ENCODE results near the gene CASTOR1.

Gene CASTOR1

DNA sequence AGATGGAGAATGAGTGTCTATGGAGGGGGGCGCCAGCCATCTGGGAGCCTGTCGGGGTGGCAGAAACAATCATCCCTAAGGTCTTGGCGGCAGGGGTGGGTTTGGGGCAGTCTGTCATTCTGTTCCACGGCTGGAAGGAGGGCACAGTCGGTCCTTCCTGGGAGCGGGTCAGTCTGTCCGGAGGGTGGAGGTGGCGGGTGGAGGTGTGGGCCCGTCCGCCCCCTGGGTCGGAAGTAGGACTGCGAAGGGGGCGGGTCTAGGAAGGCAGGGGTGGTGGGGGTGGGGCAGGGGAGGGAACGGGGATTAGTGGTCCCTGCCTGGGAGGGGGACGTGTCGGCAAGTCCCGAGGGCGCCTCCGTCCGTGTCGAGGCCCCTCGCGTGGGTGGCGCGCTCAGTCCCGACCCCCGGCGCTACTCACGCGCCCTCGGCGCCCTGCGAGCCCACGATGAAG, 37.0 kb upstream of the CASTOR1 start:
- H3K4me1 Mint-ChIP-seq, result peaks cover 52% of the 10 kb centered on the region
- H3K9me3 Mint-ChIP-seq, result no peaks in the 10 kb centered on the region
- DNase-seq, result no peak
- peak; percentile 3 for ATAC-seq
- peaks cover 18% of the 10 kb centered on the region for H3K36me3 Mint-ChIP-seq (ENCODE audit: low read depth)
- peak overlapping the region; percentile 75 for H3K4me3 Mint-ChIP-seq
- no peaks in the 10 kb centered on the region for H3K27me3 Mint-ChIP-seq
- H3K27ac Mint-ChIP-seq, result peak overlapping the region; percentile 72

DNA sequence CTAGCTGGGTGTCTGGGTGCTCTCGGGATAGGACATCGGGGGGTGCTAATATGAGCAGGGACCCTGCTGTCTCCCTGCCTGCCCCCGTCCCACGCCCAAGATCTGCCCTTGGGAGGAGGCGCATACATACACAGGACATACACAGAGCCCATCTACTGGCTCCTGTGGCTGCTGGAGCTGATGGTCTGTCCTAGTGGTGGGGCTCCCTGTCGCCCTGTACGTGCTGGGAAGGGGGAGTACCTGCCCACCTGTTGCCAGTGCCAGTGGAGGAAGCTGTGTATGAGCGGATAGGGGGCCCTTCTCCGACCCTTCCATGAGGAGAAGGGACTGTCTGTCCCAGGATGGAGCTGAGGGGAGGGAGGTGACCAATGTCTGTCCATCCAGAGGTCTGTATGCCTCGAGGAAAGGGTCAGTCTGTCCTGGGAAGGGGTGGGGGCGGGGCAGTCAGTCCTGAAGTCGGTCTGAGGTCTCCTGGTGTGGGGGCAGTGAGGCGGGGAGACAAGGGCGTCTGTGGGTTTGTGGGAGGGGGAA, 36.5 kb upstream of the CASTOR1 start:
- Mint-ChIP-seq H3K36me3 (ENCODE audit: low read depth) (peaks cover 17% of the 10 kb centered on the region), H3K27me3 (no peaks in the 10 kb centered on the region), H3K4me3 (peak overlapping the region; percentile 75), H3K4me1 (peaks cover 57% of the 10 kb centered on the region), H3K9me3 (no peaks in the 10 kb centered on the region), H3K27ac (peak overlapping the region; percentile 72)
- ATAC-seq (no peak), DNase-seq (no peak)

DNA sequence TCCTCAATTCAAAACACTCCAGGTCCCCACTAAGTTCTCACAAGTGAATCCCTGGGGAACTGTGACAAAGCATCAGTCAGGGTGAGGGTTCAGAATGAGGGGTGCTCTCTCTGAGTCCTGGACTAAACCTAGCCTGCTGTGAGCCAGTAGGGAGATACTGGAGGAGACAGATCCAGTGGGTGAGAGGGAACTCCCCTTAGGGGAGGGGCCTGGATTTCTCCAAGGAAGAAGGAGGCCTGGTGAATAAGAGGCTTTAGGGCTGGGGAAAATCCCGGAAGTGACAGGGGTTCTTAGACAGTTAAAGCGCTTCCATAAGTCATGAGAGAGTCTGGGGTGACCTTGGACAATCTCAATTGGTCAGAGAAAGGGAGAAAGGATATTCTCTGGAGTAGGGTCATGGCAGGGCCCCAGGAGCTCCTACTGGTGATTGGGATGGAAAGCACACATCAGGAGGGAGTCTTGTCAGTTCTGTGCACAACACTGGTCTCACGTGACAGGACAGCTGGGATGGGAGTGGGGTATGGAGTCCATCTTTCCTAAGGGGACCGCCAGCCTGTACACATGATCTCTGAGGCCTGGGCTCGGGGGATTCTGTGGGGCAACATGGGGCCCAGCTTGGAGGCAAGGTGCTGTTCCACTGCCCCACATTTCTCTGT, 35.9 kb upstream of the CASTOR1 start:
- Mint-ChIP-seq H3K9me3 (no peaks in the 10 kb centered on the region), H3K27ac (peak overlapping the region; percentile 72), H3K4me3 (peak overlapping the region; percentile 75), H3K4me1 (peaks cover 62% of the 10 kb centered on the region), H3K27me3 (no peaks in the 10 kb centered on the region), H3K36me3 (ENCODE audit: low read depth) (peaks cover 12% of the 10 kb centered on the region)
- ATAC-seq, result no peak
- no peak for DNase-seq

DNA sequence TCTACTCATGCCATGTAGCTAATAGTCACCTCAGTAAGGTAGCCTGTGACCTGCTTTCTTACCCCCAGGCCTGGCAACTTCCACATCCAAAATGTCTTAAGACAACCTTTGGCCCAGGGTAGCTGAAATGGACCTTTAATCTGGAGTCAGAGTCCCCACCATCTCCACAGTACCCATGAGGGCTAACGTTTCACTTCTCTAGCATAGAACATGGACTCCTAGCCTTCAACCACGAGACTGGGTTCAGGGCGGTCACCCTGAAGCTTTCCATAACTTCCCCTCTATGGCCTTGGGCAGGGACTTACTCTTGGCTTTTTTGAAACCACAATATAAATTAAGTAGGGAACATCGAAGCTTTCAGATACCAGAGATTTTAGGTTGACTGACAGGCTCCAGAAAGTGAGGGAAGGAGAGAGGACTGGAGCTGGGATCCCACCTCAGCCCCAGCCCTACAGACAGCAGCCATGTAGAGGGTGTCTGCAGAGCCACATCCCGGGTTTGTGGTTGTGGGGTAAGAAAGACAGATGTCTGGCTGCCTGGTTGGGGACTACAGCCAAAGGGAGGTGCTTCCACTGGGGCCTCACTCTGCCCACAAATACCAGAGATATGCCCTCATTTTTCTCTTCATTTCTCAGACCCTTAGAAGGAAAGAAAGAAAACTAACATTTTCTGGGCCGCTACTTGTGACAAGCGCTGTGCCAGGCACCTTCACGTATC, 34.9 kb upstream of the CASTOR1 start:
- peak overlapping the region; percentile 61 for H3K27ac Mint-ChIP-seq
- DNase-seq (peak; percentile 53), ATAC-seq (peak; percentile 57)
- peaks cover 7% of the 10 kb centered on the region for H3K36me3 Mint-ChIP-seq (ENCODE audit: low read depth)
- no peaks in the 10 kb centered on the region for H3K9me3 Mint-ChIP-seq
- peak overlapping the region; percentile 75 for H3K4me3 Mint-ChIP-seq
- H3K27me3 Mint-ChIP-seq, result no peaks in the 10 kb centered on the region
- peaks cover 71% of the 10 kb centered on the region for H3K4me1 Mint-ChIP-seq

DNA sequence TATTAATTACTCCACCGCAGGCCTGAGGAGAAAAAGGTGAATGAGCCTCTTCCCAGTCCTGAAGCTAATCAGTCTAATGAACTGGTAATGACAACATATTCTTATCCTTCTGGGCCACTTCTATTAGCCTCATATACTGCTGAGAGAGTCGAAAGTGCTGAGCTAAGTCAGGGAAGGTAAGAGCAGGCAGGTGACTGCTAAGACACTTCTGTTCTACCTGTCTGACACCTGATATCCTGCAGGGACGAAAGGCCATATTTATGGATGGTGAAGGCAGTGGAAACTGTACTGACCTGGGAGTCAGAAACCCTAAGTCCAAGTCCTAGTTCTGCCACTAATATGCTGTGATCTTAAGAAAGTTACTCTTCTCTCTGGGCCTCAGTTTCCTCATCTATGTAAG, 33.9 kb upstream of the CASTOR1 start:
- Mint-ChIP-seq H3K4me3 (no peak overlapping the region), H3K27me3 (no peaks in the 10 kb centered on the region), H3K9me3 (no peaks in the 10 kb centered on the region), H3K4me1 (peaks cover 80% of the 10 kb centered on the region), H3K27ac (no peak overlapping the region), H3K36me3 (ENCODE audit: low read depth) (peaks cover 10% of the 10 kb centered on the region)
- DNase-seq, result no peak
- ATAC-seq, result no peak

DNA sequence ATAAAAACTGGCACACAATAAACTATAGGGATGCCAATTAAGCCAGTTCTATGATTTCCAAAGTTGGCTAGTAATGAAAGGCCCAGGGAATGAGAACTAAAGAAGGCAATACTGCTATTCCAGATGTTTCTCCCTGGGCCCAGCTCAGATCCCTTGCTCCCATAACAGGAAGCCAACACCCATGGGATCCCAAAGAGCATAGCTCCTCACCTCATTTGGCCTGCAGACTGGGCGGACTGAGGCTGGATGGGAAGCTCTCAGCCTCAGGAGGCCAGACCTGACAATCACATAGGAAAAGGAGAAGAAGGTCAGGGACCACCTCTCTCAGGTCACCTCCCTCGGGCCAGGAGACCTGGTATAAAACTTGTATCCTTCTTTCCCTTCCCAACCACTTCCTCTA, 32.2 kb upstream of the CASTOR1 start:
- H3K36me3 Mint-ChIP-seq (ENCODE audit: low read depth), result peaks cover 11% of the 10 kb centered on the region
- no peaks in the 10 kb centered on the region for H3K27me3 Mint-ChIP-seq
- no peak overlapping the region for H3K4me3 Mint-ChIP-seq
- DNase-seq (no peak), ATAC-seq (no peak)
- peaks cover 88% of the 10 kb centered on the region for H3K4me1 Mint-ChIP-seq
- H3K9me3 Mint-ChIP-seq, result no peaks in the 10 kb centered on the region
- no peak overlapping the region for H3K27ac Mint-ChIP-seq

DNA sequence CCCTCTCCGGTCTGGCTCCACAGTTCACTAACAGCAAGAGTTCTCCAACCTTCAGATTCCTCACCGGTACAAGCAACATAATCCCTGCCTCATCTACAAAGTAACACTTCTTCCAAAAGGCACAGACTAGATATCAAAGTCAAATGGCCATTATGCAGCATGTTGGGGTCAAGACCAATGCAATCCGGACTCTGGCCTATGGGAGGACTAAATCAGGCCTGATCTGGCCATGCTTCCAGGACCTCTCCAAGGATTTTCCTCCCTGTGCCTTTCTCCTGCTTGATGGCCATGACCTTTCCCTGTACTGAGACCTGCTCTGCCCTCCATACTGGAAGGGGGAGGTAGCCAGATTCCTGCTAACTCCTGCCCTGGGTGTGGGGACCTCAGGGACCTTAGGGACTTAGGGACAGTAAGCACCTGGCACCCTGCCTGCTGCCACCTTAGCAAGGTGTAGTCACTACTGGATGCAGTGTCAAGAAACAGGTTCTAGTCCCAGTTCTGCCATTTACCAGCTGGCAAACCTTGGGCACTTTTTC, 30.8 kb upstream of the CASTOR1 start:
- Mint-ChIP-seq H3K27ac (no peak overlapping the region), H3K9me3 (no peaks in the 10 kb centered on the region), H3K4me3 (no peak overlapping the region), H3K4me1 (peaks cover 89% of the 10 kb centered on the region), H3K36me3 (ENCODE audit: low read depth) (peaks cover 13% of the 10 kb centered on the region), H3K27me3 (no peaks in the 10 kb centered on the region)
- ATAC-seq (no peak), DNase-seq (no peak)

DNA sequence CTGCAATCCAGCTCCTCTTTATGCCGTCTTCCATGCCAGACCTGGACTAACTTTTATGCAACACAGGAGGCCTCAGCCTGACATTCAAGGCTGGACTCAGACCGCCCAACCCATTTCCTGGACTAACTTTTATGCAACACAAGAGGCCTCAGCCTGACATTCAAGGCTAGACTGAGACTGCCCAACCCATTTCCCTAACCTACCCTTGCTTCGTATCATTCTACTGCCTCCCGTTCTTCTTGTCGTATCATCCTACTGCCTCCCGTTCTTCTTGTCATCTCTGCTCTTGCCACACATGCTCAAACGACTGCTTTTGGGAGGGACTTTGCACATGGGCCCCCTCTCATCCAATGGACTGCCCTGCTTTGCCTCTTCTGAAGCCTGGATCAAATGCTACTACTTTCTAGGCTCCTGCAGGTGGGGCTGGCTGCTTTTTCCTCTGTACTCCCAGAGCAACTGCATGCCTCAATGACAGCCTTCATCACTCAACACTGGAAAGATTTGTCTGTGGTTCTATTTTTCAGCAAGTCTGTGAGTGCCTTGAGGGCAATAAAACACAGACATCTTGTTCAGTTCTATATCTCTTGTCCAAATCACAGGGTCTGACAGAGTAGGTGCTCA, 29.6 kb upstream of the CASTOR1 start:
- Mint-ChIP-seq H3K27me3 (no peaks in the 10 kb centered on the region), H3K36me3 (ENCODE audit: low read depth) (peaks cover 13% of the 10 kb centered on the region), H3K4me3 (no peak overlapping the region), H3K9me3 (no peaks in the 10 kb centered on the region), H3K4me1 (peaks cover 89% of the 10 kb centered on the region), H3K27ac (peak overlapping the region; percentile 58)
- ATAC-seq, result no peak
- DNase-seq, result no peak

DNA sequence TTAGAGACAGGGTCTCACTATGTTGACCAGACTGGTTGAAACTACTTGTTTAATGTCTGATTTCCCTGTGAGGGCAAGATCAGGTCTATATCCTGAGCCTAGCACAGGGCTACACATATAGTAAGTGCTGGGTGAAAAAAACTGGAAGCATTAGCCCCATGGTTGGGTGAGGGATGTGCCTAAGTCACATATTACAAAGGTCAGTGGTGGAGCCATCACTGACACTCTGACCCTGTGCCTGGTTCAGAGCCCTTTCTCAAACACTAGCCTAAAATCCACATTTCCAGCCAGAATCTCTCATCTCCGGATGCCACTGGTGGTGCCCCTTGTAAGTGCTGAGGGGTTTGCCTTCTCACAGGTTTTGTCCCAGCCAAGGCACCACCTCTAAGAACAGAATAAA, 28.5 kb upstream of the CASTOR1 start:
- Mint-ChIP-seq H3K27me3 (no peaks in the 10 kb centered on the region), H3K9me3 (no peaks in the 10 kb centered on the region), H3K4me3 (no peak overlapping the region), H3K4me1 (peaks cover 88% of the 10 kb centered on the region), H3K36me3 (ENCODE audit: low read depth) (peaks cover 8% of the 10 kb centered on the region), H3K27ac (peak overlapping the region; percentile 47)
- ATAC-seq (no peak), DNase-seq (no peak)

DNA sequence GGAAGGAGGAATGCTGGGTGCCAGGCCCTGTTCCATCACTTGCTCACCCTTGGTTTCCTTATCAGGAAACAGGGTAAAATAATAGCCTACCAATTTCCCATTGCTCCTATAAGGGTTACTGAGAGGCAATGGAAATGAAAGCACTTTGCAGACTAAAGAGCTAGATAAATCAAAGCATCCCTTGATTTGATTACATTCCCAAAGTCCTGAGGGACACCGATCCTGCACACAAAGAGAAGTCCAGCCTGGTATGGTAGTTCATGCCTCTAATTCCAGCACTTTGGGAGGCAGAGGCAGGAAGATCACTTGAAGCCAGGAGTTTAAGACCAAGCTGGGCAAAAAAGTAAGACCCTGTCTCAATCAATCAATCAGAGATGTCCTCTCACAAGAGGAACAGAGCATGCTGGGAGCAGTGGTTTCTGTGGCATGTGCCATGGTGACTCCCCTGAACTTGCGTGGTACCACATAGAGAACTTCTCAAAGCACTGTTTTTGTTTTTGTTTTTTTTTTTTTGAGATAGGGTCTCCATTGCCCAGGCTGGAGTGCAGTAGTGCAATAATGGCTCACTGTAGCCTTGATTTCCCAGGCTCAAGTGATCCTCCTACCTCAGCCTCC, 26.8 kb upstream of the CASTOR1 start:
- Mint-ChIP-seq H3K27me3 (no peaks in the 10 kb centered on the region), H3K27ac (peak overlapping the region; percentile 84), H3K36me3 (ENCODE audit: low read depth) (peaks cover 9% of the 10 kb centered on the region), H3K9me3 (no peaks in the 10 kb centered on the region), H3K4me1 (peaks cover 94% of the 10 kb centered on the region), H3K4me3 (no peak overlapping the region)
- ATAC-seq (no peak), DNase-seq (no peak)

DNA sequence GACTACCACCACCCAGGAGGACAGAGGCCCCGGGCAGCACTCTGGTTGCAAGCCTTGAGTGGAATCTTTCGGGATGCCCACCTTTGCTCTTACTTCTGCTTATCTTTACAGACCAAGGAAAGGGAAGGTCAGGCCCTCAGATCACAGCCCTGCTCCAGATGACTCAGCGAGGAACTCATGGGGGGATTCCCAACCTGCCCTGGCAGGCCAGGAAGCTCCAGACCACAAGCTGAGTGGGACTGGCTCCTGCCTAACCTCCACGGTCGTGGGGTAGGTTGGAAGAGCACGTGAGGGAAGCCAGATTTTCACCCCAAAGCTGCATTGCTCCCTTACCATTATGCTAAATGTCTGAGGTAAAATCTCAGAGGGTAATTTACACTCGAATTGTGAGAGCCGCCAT, 25.6 kb upstream of the CASTOR1 start:
- Mint-ChIP-seq H3K9me3 (no peaks in the 10 kb centered on the region), H3K36me3 (ENCODE audit: low read depth) (peaks cover 9% of the 10 kb centered on the region), H3K4me1 (peaks cover 96% of the 10 kb centered on the region), H3K27me3 (no peaks in the 10 kb centered on the region), H3K27ac (peak overlapping the region; percentile 84), H3K4me3 (peak overlapping the region; percentile 28)
- ATAC-seq, result peak; percentile 64
- DNase-seq, result peak; percentile 60

DNA sequence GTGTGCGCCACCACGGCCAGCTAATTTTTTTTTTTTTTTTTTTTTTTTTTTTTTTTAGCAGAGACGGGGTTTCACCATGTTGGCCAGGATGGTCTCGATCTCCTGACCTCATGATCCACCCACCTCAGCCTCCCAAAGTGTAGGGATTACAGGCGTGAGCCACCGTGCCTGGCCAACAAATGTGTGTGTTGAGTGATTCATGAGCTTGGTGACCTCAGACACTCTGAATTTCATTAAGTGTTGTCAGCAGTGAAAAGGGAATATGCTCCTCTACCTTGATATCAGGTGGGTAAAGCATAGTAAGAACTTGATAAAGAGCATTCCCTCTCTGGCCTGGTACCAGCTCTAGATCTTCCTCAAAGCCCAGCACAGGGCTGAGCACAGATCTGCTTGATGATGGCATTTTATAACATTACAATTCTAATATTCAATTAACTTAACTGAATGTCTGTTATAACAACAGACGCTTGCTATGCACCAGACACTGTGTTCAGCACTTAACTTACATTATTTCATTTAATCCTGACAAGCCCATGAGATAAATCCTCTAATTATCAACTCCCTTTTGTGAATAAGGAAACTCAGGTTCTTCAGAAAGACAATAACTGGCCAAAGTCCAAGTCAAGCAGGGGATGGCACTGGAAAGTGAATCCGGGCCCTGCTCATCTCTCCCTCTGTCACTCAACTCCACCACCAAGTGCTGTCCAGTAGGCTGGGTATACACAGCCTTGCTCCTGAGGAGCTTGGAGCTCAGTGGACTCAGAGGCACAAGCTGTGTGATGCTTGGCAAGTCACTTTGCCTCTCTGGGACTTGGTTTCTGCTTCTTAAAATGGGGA, 24.4 kb upstream of the CASTOR1 start:
- DNase-seq (no peak), ATAC-seq (no peak)
- H3K27me3 Mint-ChIP-seq, result no peaks in the 10 kb centered on the region
- H3K27ac Mint-ChIP-seq, result peak overlapping the region; percentile 84
- peaks cover 9% of the 10 kb centered on the region for H3K36me3 Mint-ChIP-seq (ENCODE audit: low read depth)
- peaks cover 97% of the 10 kb centered on the region for H3K4me1 Mint-ChIP-seq
- H3K4me3 Mint-ChIP-seq, result no peak overlapping the region
- H3K9me3 Mint-ChIP-seq, result no peaks in the 10 kb centered on the region

DNA sequence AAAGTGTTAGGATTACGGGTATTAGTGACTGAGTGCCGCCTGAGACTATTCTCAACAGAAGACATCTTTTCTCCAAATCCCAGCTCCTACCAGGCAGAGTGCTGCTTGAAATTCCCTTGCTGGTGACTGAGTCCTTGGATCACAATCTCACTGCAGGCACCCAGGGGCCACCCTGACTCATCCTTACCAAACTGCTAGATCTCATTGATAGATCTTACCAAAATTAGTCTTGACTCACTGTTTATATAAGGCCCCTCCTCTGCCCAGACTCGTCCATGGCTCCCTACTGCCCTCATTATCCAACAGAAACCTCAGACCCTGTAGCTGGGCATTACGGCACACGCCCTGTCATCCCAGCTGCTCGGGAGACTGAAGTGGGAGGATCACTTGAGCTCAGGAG, 22.7 kb upstream of the CASTOR1 start:
- Mint-ChIP-seq H3K9me3 (no peaks in the 10 kb centered on the region), H3K4me1 (peaks cover 95% of the 10 kb centered on the region), H3K27ac (peak overlapping the region; percentile 78), H3K36me3 (ENCODE audit: low read depth) (peaks cover 5% of the 10 kb centered on the region), H3K27me3 (no peaks in the 10 kb centered on the region), H3K4me3 (no peak overlapping the region)
- peak; percentile 38 for ATAC-seq
- DNase-seq, result no peak

All from activated naive CD8-positive, alpha-beta T cell treated with anti-CD3 and anti-CD28 coated beads, Interleukin-2, amount 50 U/mL, for 24 hours (primary cell).